Keratinocyte (primary cell): Measurements from ENCODE around the gene PLAAT3. TPM values are rescaled to one million over a fixed set of nuclear protein-coding genes. Genes with fewer than 3 reads are reported as not detected.
"Not testable (repeated sequence)": the region's sequence is repeated elsewhere in the genome, so short reads cannot be mapped to it uniquely, and the experiment has no call there.

Experiments
- DNase-seq: peaks from one replicate; pipeline ENCODE4 v3.0.0-alpha.2; 2011; ENCODE audit warnings: low read depth, missing footprints, low spot score
- FAIRE-seq: peaks from 2 replicates; lab custom pipeline; 2011; peaks lifted over from hg19 to GRCh38; lab: Jason Lieb, UNC
- H2AFZ ChIP-seq: 2 replicates; pipeline ENCODE4 v1.6.0; 2012; ENCODE audit warnings: low read length, control low read depth, inconsistent platforms; ENCODE audit not compliant: control insufficient read depth
- H3K27ac ChIP-seq: 2 replicates; pipeline ENCODE4 v1.5.1; 2011; ENCODE audit warnings: low read length; ENCODE audit not compliant: control insufficient read depth, insufficient read depth
- H3K27me3 ChIP-seq: 3 replicates; pipeline ENCODE4 v1.6.0; 2011; ENCODE audit warnings: low read length; ENCODE audit not compliant: control insufficient read depth, insufficient read depth; ENCODE audit errors: extremely low read depth
- H3K36me3 ChIP-seq, 2 experiments: 2 replicates in 1 of 2; 3 replicates in 1 of 2; pipeline ENCODE4 v1.5.1; 2011; ENCODE audit warnings: low read length in 2 of 2, mild to moderate bottlenecking in 1 of 2; ENCODE audit not compliant: control insufficient read depth in 2 of 2, insufficient read depth in 2 of 2; ENCODE audit errors: extremely low read depth in 1 of 2
- H3K4me1 ChIP-seq: 3 replicates; pipeline ENCODE4 v1.5.1; 2011; ENCODE audit warnings: low read length; ENCODE audit not compliant: control insufficient read depth, insufficient read depth; ENCODE audit errors: extremely low read depth
- H3K4me2 ChIP-seq: 3 replicates; pipeline ENCODE4 v1.6.0; 2011; ENCODE audit warnings: low read depth, low read length; ENCODE audit not compliant: control insufficient read depth, insufficient read depth; ENCODE audit errors: extremely low read depth
- H3K4me3 ChIP-seq, 3 experiments: fragments of 200-600 bp in 1 of 3; sonication (generic) in 1 of 3; 2 replicates in 2 of 3; 3 replicates in 1 of 3; pipeline ENCODE4 v1.5.1; 2011 to 2016; ENCODE audit warnings: low read length in 3 of 3, mild to moderate bottlenecking in 3 of 3, control low read depth in 2 of 3, inconsistent platforms in 1 of 3, low read depth in 1 of 3, mixed read lengths in 1 of 3, mixed run types in 1 of 3, moderate library complexity in 1 of 3; ENCODE audit not compliant: control insufficient read depth in 2 of 3, insufficient read depth in 2 of 3; ENCODE audit errors: extremely low read depth in 1 of 3
- H3K79me2 ChIP-seq: 2 replicates; pipeline ENCODE4 v1.6.0; 2012; ENCODE audit warnings: low read length; ENCODE audit not compliant: control insufficient read depth, insufficient read depth
- H3K9ac ChIP-seq: 3 replicates; pipeline ENCODE4 v1.6.0; 2011; ENCODE audit warnings: low read length; ENCODE audit not compliant: control insufficient read depth, insufficient read depth; ENCODE audit errors: extremely low read depth
- H3K9me1 ChIP-seq: 3 replicates; pipeline ENCODE4 v1.6.0; 2011; ENCODE audit warnings: low read length; ENCODE audit not compliant: control insufficient read depth, insufficient read depth; ENCODE audit errors: extremely low read depth
- H3K9me3 ChIP-seq: 2 replicates; pipeline ENCODE4 v1.5.1; 2012; ENCODE audit warnings: low read depth, low read length; ENCODE audit not compliant: control insufficient read depth
- H4K20me1 ChIP-seq: 3 replicates; pipeline ENCODE4 v1.6.0; 2011; ENCODE audit warnings: low read length; ENCODE audit not compliant: control insufficient read depth, insufficient read depth; ENCODE audit errors: extremely low read depth
- EZH2 ChIP-seq: IDR thresholded peaks from one replicate; pipeline ENCODE4 v1.6.1; 2012; ENCODE audit warnings: inconsistent platforms, mild to moderate bottlenecking, low read length, moderate library complexity
- dilution Hi-C: fragments of 300-500 bp; cut with MboI; formaldehyde crosslinking; loops from one replicate; pipeline ENCODE4 v1.7.0; 2020; ENCODE audit warnings: low sequenced_read_pairs; ENCODE audit not compliant: extremely low pct_ligation_motif_present
- polyA plus RNA-seq, 5 experiments: library from polyadenylated mRNA; depleted of rRNA in 3 of 5; stranded (reverse) in 3 of 5; stranded (forward) in 1 of 5; unstranded in 1 of 5; fragments of >200 nt; gene quantifications; 1 replicate in 1 of 5; 2 replicates in 3 of 5; 3 replicates in 1 of 5; pipeline versions ENCODE4 v1.2.1 to v1.2.3, GENCODE V29; 2011 to 2012; ENCODE audit warnings: missing spikeins in 2 of 5, low read depth in 1 of 5, low replicate concordance in 1 of 5
- TF ChIP-seq, protein P1 (sequence below), 3 experiments: IDR thresholded peaks in 1 of 3; conservative IDR thresholded peaks in 1 of 3; optimal IDR thresholded peaks in 1 of 3; 2 replicates in 2 of 3; 3 replicates in 1 of 3; pipeline versions ENCODE3 to v1.5.1; 2011; ENCODE audit warnings: low read length in 3 of 3, mild to moderate bottlenecking in 3 of 3, moderate library complexity in 2 of 3, control low read depth in 1 of 3, inconsistent platforms in 1 of 3; ENCODE audit not compliant: insufficient read depth in 2 of 3; ENCODE audit errors: extremely low read depth in 1 of 3

The PLAAT3 gene
- polyA plus RNA-seq, 1 donor (not counting 4 experiments of a cell fraction or from before 2014, with no cell fraction given), result 0.20 TPM

DNA sequence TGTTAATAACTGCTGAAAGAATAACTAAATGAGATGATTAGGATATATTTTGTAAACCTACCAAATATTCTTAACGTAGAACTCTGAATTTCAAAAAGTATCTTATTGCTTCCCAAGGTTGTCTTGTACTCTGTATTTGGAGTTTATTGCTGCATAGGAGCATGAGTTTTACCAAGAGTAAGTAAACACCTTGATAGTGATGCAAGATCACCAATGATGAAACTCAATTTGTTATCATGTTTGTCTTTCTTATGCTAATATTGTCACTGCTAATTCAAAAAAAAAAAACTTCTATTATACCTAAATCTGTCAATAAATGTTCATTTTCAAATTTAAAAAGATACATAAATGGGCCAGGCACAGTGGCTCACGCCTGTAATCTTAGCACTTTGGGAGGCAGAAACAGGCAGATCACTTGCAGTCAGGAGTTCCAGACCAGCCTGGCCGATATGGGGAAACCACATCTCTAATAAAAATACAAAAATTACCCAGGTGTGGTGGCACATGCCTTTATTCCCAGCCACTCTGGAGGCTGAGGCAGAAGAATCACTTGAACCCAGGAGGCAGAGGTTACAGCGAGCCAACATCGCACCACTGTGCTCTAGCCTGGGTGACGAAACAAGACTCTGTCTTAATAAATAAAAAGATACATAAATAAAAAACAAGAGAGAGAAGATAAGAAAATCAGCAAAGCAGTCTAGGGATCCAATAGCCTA is 27.6 kb downstream of the PLAAT3 start:
- Histone ChIP-seq H2AFZ (no peak overlapping the region), H3K27me3 (no peaks in the 10 kb centered on the region), H3K36me3 (no peaks in the 10 kb centered on the region), H3K79me2 (no peaks in the 10 kb centered on the region), H3K9ac (no peak overlapping the region), H3K9me1 (no peaks in the 10 kb centered on the region), H3K4me2 (no peak overlapping the region), H4K20me1 (no peaks in the 10 kb centered on the region), H3K9me3 (peaks cover 4% of the 10 kb centered on the region), H3K4me1 (no peaks in the 10 kb centered on the region), H3K27ac (no peak overlapping the region), H3K4me3 (no peak overlapping the region)
- dilution Hi-C loops, result no loop called here
- DNase-seq (no peak), FAIRE-seq (no peak)
- TF ChIP-seq EZH2, result no peak
- TF ChIP-seq, protein P1, sequence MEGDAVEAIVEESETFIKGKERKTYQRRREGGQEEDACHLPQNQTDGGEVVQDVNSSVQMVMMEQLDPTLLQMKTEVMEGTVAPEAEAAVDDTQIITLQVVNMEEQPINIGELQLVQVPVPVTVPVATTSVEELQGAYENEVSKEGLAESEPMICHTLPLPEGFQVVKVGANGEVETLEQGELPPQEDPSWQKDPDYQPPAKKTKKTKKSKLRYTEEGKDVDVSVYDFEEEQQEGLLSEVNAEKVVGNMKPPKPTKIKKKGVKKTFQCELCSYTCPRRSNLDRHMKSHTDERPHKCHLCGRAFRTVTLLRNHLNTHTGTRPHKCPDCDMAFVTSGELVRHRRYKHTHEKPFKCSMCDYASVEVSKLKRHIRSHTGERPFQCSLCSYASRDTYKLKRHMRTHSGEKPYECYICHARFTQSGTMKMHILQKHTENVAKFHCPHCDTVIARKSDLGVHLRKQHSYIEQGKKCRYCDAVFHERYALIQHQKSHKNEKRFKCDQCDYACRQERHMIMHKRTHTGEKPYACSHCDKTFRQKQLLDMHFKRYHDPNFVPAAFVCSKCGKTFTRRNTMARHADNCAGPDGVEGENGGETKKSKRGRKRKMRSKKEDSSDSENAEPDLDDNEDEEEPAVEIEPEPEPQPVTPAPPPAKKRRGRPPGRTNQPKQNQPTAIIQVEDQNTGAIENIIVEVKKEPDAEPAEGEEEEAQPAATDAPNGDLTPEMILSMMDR (optimal IDR thresholded peaks at IDR 0.05 in 1 of 3, IDR thresholded peaks at IDR 0.05 in 1 of 3, conservative IDR thresholded peaks at IDR 0.05 in 1 of 3; ENCODE audit: extremely low read depth in 1 of 3, insufficient read depth in 2 of 3, low read length in 3 of 3), result no peak

DNA sequence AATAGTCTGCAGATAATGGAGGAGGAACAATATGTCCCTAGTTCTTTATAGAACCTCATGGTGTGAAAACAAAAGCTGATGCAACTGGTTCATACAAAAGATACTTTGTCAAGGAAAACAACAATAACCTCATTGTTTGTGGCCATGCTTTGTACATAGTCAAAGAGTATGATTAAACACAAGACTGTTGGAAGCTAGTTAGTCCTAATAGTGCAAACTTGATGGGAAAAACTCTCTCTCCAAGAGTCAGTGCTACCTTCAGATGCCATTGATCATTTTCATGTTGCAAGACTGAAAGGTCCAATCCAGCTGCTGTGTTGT is 30.9 kb downstream of the PLAAT3 start:
- dilution Hi-C loops, result no loop called here
- Histone ChIP-seq H3K4me3 (no peak overlapping the region), H4K20me1 (no peaks in the 10 kb centered on the region), H3K4me1 (no peaks in the 10 kb centered on the region), H3K27ac (no peak overlapping the region), H3K36me3 (no peaks in the 10 kb centered on the region), H3K27me3 (no peaks in the 10 kb centered on the region), H3K4me2 (no peak overlapping the region), H2AFZ (peak overlapping the region; percentile 4), H3K9me1 (no peaks in the 10 kb centered on the region), H3K79me2 (no peaks in the 10 kb centered on the region), H3K9ac (no peak overlapping the region), H3K9me3 (peaks cover 4% of the 10 kb centered on the region)
- TF ChIP-seq, protein P1 (optimal IDR thresholded peaks at IDR 0.05 in 1 of 3, IDR thresholded peaks at IDR 0.05 in 1 of 3, conservative IDR thresholded peaks at IDR 0.05 in 1 of 3; ENCODE audit: extremely low read depth in 1 of 3, insufficient read depth in 2 of 3, low read length in 3 of 3), result no peak
- TF ChIP-seq EZH2, result no peak
- no peak for DNase-seq
- no peak for FAIRE-seq

DNA sequence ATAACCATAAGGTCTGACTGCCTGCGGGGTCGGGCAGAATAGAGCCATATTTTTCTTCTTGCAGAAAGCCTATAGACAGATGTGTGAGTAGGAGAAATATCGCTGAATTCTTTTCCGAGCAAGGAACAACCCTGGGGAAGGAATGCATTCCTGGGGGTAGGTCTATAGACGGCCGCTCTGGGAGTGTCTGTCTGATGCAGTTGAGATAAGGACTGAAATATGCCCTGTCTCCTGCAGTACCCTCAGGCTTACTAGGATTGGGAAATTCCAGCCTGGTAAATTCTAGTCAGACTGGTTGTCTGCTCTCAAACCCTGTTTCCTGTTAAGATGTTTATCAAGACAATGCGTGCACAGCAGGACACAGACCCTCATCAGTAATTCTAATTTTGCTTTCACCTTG is 33.0 kb downstream of the PLAAT3 start:
- H3K27me3 ChIP-seq, H2AFZ ChIP-seq, H3K36me3 ChIP-seq, dilution Hi-C loops, H3K79me2 ChIP-seq, H3K9me1 ChIP-seq, H3K4me3 ChIP-seq, H4K20me1 ChIP-seq, H3K4me2 ChIP-seq, H3K27ac ChIP-seq, H3K9ac ChIP-seq, FAIRE-seq, H3K4me1 ChIP-seq, DNase-seq, H3K9me3 ChIP-seq: not testable (repeated sequence)

DNA sequence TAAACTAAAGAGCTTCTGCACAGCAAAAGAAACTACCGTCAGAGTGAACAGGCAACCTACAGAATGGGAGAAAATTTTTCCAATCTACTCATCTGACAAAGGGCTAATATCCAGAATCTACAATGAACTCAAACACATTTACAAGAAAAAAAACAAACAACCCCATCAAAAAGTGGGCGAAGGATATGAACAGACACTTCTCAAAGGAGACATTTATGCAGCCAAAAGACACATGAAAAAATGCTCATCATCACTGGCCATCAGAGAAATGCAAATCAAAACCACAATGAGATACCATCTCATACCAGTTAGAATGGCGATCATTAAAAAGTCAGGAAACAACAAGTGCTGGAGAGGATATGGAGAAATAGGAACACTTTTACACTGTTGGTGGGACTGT is 35.4 kb downstream of the PLAAT3 start:
- H3K9me1 ChIP-seq, H3K4me3 ChIP-seq, H3K27ac ChIP-seq, FAIRE-seq, H3K9ac ChIP-seq, H4K20me1 ChIP-seq, dilution Hi-C loops, H3K9me3 ChIP-seq, H3K27me3 ChIP-seq, H3K4me1 ChIP-seq, H3K79me2 ChIP-seq, DNase-seq, H3K4me2 ChIP-seq, H3K36me3 ChIP-seq, H2AFZ ChIP-seq: not testable (repeated sequence)
